GM19023 (cell line): ENCODE measurements around the gene CYBC1.
A peak's percentile ranks its signal among the peaks of the same experiment; 100 is the strongest.

ENCODE experiments used
- ATAC-seq: cut with Tn5 transposase; IDR thresholded peaks from one replicate; pipeline ENCODE4 v1.9.1; 2021; ENCODE audit warnings: mild to moderate bottlenecking, moderate library complexity; ENCODE audit not compliant: unreplicated experiment

CYBC1 gene

GRCh38 chr17:82449131-82449882 lies 1.2 kb downstream of the CYBC1 start:
- ATAC-seq, result peak; percentile 43

DNA sequence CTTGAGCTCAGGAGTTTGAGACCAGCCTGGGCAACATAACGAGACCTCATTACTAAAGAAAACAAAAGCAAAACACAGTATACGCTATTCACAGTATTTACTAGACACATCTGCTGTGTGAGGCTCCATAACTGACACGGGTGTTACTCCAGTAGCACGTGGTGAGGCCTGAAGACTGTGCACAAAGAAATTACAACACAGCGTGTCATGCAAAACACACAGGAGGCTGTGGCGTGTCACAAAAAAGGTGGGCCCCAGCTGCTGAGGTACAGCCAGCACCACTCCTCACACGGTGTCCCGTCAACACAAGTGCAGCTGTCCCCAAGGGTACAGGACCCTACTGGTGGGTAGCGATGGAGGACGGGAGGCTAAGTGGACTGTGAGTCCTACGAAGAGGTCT lies 2.7 kb downstream of the CYBC1 start:
- ATAC-seq, result no peak

DNA sequence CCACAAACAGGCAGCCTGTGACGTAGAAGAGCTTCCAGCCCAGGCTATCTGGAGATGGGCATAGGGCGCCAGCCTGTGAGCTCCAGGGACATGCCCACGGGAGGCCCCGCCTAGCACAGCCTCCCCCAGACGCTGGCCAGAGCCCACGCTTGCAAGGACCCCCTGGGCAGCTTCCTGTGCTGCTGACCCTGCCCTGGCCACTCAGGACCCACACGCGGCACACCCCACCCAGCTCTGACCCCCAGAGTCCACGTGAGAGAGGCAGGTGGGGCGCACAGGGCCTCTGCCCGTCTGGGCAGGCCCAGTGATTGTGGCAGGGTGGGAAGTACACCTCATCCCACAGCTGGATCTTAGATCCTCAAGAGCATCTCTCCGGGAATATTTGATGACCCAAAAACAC lies 3.9 kb downstream of the CYBC1 start:
- no peak for ATAC-seq

DNA sequence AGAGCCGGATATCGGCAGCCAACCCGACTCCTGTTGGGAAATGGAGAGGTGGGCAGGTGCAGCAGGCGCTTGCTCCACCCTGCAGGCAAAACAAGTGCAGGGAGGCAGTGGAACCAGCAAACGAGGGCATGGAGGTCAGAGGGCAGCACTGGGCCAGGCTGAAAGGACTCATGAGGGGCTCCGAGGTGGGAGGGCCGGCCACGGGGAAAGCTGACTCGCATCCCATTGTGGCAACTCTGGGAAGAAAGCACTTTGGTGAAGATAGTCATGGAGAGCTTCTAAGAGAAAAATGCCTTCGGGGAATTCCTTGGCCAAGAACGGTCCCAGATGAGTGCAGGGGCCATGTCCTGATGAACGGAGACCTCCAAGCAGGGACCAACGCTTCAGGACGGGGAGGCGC lies 4.4 kb downstream of the CYBC1 start:
- no peak for ATAC-seq

DNA sequence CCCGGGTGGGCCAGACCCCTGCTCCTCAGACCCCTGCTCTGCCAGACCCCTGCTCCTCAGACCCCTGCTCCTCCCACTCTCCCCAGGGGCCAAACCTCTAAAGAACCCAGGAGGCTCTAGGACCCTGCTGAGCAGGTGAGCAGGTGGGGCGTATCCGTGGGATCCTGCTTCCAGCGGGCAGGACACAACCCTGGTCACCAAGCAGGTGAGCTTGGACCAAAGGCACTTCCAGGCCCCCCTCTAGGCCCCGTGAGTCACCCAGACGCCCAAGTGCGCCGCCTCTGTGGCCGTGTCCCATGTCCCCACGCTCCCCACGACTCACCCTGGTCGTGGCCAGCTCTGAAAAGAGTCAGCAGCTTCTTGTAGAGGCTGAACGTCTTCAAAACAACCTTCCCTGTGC lies 5.0 kb downstream of the CYBC1 start:
- no peak for ATAC-seq

DNA sequence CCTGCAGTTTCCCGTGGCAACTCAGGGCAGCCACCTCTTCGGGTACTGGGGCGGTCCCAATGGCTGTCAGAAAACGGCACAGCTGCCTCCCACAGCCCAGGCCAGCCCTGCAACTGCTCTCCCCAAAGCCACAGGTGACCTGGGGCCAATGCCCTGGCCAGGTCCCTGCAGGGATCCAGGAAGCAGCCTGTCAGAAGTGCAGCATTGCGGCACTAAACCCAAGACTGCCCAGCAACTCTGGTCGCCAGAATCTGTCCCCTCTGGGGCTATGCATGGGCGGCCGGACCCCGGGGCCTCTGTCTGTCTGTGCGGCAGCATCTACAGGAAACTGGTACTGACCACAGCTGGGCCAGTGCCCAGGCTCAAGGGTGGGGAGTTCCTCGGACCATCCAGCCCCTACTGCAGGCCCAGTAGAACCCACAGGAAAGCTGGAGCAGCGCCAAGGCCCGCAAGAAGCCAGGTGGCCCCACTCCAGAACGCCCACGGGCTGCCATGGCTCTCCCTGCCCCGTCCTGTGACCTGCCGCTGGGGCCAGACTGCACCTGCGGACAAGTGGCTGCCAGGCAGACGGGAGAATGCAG lies 5.5 kb downstream of the CYBC1 start:
- ATAC-seq, result no peak

GRCh38 chr17:82444284-82444893 lies 6.2 kb downstream of the CYBC1 start:
- ATAC-seq, result no peak

DNA sequence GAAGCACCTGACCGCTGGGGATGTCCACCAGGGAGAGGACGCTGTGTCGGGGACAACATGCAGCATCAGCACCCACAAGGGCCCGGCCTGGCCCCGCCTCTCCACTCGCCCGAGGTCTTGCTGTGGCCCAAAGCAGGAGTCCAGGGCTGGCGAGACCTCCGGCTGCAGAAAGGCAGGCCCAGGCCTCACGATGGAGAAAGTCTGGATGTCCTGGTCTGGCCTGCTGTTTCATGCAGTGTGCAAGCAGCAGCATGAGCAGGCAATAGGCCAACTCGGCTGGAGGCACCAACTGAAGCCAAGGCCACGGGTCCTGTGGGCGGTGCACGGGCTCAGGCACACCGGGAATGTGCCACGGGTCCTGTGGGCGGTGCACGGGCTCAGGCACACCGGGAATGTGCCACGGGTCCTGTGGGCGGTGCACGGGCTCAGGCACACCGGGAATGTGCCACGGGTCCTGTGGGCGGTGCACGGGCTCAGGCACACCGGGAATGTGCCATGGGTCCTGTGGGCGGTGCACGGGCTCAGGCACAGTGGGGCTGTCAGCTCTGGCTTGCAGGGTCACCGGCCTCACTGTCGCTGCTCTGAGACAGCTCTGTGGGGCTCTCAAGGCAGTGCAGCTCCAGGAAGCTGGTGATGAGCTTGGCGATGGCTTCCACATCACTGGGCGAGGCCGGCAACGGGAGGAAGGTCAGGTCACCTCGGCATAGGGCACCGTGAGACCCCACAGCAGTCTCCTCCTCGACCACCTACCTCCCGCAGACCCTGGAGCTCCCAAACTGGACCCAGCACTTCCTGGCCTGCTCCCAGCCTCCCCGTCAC lies 6.9 kb downstream of the CYBC1 start:
- ATAC-seq, result no peak

GRCh38 chr17:82442643-82443464 lies 7.7 kb downstream of the CYBC1 start:
- ATAC-seq, result no peak

DNA sequence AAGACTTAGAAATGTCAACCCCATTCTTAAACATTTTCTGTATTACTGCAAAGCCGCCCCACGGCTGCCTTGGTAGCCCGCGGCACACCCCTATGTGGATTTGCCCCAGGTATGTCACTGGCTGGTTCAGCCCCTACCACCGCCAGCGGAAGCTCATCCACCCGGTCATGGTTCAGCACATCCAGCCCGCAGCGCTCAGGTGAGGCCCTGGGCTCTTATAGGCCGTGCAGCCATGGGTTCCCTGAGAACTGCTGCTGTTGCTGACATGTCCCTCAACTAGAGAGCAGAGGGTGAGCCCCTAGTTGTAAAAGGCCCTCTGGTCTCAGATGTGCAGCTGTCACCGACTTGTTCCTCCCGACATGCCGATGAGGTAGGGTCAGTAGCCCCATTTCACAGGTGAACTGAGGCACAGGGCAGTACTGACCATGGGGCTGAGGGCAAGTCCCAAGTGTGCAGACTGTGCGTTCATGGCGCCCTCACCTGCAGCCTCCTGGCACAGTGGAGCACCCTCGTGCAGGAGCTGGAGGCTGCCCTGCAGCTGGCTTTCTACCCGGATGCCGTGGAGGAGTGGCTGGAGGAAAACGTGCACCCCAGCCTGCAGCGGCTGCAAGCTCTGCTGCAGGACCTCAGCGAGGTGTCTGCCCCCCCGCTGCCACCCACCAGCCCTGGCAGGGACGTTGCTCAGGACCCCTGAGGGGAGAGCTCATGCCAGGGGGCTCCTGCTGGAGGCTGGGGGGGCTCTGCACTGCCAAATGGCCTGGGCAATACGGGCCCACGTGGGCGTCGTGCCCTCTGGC lies 8.7 kb downstream of the CYBC1 start:
- ATAC-seq, result no peak

DNA sequence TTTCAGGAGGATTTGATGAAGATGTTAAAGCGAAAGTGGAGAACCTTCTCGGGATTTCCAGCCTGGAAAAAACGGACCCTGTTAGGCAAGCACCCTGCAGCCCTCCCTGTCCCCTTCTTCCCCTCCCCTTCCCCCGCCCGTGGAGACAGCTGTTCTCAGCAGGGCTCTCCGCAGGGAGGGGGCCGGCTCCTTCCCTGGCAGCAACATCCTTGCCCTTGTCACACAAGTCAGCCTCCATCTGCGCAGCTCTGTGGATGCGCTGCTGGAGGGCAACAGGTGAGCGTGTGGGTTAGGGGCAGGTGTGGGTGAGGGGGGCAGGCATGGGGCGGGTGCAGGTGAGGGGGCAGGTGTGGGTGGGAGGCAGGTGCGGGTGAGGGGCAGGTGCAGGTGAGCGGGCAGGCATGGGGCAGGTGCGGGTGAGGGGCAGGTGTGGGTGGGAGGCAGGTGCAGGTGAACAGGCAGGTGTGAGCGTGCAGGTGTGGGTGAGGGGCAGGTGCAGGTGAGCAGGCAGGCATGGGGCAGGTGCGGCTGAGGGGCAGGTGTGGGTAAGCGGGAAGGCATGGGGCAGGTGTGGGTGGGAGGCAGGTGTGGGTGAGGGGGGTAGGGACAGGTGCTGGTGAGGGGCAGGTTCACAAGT lies 9.4 kb downstream of the CYBC1 start:
- no peak for ATAC-seq

DNA sequence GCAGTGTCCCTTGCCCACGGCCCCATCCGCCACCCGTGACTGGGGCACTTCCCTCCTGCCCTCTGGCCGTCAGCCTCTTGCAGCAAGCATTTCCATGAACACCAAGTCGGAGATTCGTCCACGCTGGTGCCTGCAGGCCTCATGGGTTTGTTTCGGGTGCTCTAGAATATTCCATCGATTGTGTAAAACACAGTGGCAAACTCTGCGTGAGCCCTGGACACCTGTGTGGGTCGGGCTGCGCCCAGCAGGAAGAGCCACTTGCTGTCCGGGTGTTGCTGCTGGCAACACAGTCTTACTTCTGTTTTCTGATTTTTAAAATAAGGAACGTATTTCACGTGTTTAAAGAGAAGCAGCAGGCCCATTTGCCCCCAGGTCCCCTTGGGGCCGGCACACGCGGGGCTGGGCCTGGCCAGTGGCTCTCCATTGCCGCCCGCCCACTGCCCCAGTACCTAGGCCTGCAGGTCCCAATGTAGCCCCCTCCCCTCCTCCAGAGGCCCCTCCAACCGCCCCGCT lies 10.0 kb downstream of the CYBC1 start:
- ATAC-seq, result no peak

DNA sequence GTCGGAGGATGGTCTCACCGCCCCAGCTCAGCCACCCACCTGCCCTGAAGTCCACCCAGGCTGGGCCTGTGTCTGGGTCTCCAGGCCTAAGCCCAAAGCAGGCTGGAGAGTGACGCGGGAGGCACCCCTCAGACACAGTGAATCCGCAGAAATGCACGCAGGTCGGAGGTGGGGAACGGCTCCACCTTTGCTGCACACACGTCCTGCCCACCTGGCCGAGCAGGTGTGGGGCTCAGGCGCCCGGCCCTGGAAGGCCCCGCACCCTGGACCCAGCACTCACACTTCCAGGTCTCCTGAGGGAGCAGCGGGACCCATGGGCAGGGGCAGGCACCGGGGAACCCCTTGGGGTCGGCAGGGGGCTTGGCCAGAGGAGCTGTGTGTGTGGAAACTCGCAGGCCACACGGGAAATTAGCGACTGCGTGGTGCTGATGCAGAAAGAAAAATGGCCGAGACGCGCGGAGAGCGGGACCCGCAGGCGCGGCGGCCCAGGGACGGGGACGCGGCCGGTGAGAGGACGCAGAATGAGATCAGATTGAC lies 10.7 kb downstream of the CYBC1 start:
- no peak for ATAC-seq

GRCh38 chr17:82439194-82439828 lies 11.2 kb downstream of the CYBC1 start:
- ATAC-seq, result no peak

GRCh38 chr17:82438401-82439193 lies 12.0 kb downstream of the CYBC1 start:
- no peak for ATAC-seq

GRCh38 chr17:82437325-82437668 lies 13.3 kb downstream of the CYBC1 start:
- ATAC-seq, result no peak

DNA sequence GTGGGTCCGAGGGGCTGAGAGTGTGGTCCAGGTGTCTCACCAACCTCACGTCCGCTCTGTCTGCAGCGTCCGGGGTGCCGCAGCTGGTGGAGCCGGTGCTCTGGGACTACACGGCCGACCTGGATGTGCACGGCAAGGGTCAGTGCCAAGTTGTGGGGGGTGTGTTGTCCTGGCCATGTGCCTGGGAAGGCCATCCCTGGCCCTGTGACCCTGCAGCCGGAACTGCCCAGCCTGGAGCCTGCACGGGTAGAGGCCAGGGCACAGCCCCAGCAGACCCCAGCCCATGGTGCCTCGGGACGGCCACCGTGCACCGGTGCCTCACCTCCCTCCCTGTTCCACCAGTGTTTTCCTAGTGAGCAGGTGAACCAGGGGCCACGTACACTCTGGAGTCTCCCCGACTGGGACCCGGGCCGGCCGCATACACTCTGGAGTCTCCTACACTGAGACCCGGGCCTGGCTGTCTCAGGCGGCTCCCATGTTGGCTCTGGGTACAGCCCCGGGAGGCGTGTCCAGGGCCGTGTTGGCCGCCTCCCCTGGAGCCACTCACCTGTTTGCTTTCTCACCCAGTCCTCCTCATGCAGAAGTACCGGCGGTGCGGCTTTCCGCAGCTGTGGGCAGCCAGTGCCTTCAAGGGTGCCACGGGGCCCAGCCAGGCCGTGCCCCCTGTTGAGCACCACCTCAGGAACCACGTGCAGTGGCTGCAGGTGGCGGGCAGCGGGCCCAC lies 13.8 kb downstream of the CYBC1 start:
- ATAC-seq, result no peak
